Muscle of leg (tissue), 16 donors: ENCODE data around the gene ZNF385A. TPM values are rescaled to one million over a fixed set of nuclear protein-coding genes. Genes with fewer than 3 reads are reported as not detected.
A peak's percentile ranks its signal among the peaks of the same experiment; 100 is the strongest.

Experiments
- DNase-seq: peaks from one replicate; pipeline ENCODE4 v3.0.0; 2013
- H3K27ac ChIP-seq: one replicate; pipeline ENCODE4 v1.5.1; 2013; ENCODE audit warnings: mild to moderate bottlenecking, low read length, control low read depth
- H3K27me3 ChIP-seq: one replicate; pipeline ENCODE4 v1.6.1; 2013; ENCODE audit warnings: low read length; ENCODE audit not compliant: control insufficient read depth, insufficient read depth
- H3K36me3 ChIP-seq: one replicate; pipeline ENCODE4 v1.6.1; 2013; ENCODE audit warnings: low read length; ENCODE audit not compliant: control insufficient read depth, insufficient read depth
- H3K4me1 ChIP-seq: one replicate; pipeline ENCODE4 v1.6.1; 2013; ENCODE audit warnings: low read length; ENCODE audit not compliant: control insufficient read depth, insufficient read depth
- H3K4me3 ChIP-seq: one replicate; pipeline ENCODE4 v1.5.1; 2013; ENCODE audit warnings: low read length, control low read depth
- H3K9me3 ChIP-seq: replicated peaks from 2 replicates; pipeline ENCODE4 v1.6.1; 2013; ENCODE audit warnings: low read depth, low read length; ENCODE audit not compliant: control insufficient read depth
- WGBS: methylation state at CpG from one replicate; pipeline ENCODE4 v1.1.5; 2013; ENCODE audit warnings: missing lambda C conversion rate; ENCODE audit not compliant: insufficient coverage; 5-methylcytosine and 5-hydroxymethylcytosine counted together
- long read RNA-seq, 11 donors: transcript quantifications; one replicate each; lab custom pipeline, GENCODE V29; 2026
- polyA plus RNA-seq, 8 donors: library from polyadenylated mRNA; unstranded; fragments of 120-200 nt; gene quantifications; one replicate each; pipeline versions ENCODE4 v1.2.1 to v1.2.3, GENCODE V29; 2013; ENCODE audit warnings: inconsistent platforms in 1 of 8, low replicate concordance in 1 of 8; ENCODE audit not compliant: insufficient read length in 8 of 8, insufficient read depth in 1 of 8
- total RNA-seq: library from RNA; stranded (reverse); fragments of 120-200 nt; gene quantifications from one replicate; pipeline ENCODE4 v1.2.4, GENCODE V29; 2013

Gene ZNF385A
- total RNA-seq (2.7 TPM), polyA plus RNA-seq (10 to 100 TPM in 7 of 8 donors, 1 to 10 TPM in 1; 8.3 to 23.8 (median 13.7) TPM)
- long read RNA-seq, donor 1, partial matches to known transcripts: 0 of 1 reads
- long read RNA-seq, donor 1, other reads (novel, unspliced or antisense): 0 of 1 reads
- long read RNA-seq, donor 2: 0 reads
- long read RNA-seq, donor 3, partial matches to known transcripts: 0 of 5 reads
- long read RNA-seq, donor 3, other reads (novel, unspliced or antisense): 0 of 5 reads
- long read RNA-seq, donor 4, partial matches to known transcripts: 9 of 10 reads
- long read RNA-seq, donor 4, other reads (novel, unspliced or antisense): 0 of 10 reads
- long read RNA-seq, donor 5, partial matches to known transcripts: 0 of 3 reads
- long read RNA-seq, donor 5, other reads (novel, unspliced or antisense): 0 of 3 reads
- long read RNA-seq, donor 6, partial matches to known transcripts: 0 of 3 reads
- long read RNA-seq, donor 6, other reads (novel, unspliced or antisense): 0 of 3 reads
- long read RNA-seq, donor 7, partial matches to known transcripts: 0 of 1 reads
- long read RNA-seq, donor 7, other reads (novel, unspliced or antisense): 0 of 1 reads
- long read RNA-seq, donor 8, partial matches to known transcripts: 0 of 1 reads
- long read RNA-seq, donor 8, other reads (novel, unspliced or antisense): 0 of 1 reads
- long read RNA-seq, donor 9, partial matches to known transcripts: 0 of 1 reads
- long read RNA-seq, donor 9, other reads (novel, unspliced or antisense): 0 of 1 reads
- long read RNA-seq, donor 10, partial matches to known transcripts: 0 of 2 reads
- long read RNA-seq, donor 10, other reads (novel, unspliced or antisense): 0 of 2 reads
- long read RNA-seq, donor 11, partial matches to known transcripts: 0 of 3 reads
- long read RNA-seq, donor 11, other reads (novel, unspliced or antisense): 0 of 3 reads

- Histone ChIP-seq H3K27me3 (no peaks in the 10 kb centered on the region), H3K36me3 (no peaks in the 10 kb centered on the region), H3K27ac (peak within 1 kb of the TSS; percentile 65), H3K4me1 (peaks cover 49% of the 10 kb centered on the region), H3K4me3 (peak within 1 kb of the TSS; percentile 6), H3K9me3 (no peaks in the 10 kb centered on the region)
- DNase-seq: peak; percentile 71
- WGBS: no CpG with 5 or more reads among the region's 1 CpG
Observed at GRCh38 chr12:54384591-54385041, at the start of gene ZNF385A. TSS of gene ZNF385A (minus strand) at chr12:54384733. CDS start at chr12:54384514, 219 bp downstream.

GRCh38 chr12:54432815-54433164 is 48.3 kb upstream of the ZNF385A start:
- 87% methylated on average over 3 of the region's 4 CpGs for WGBS
- no peak for DNase-seq
- Histone ChIP-seq H3K4me1 (peaks cover 26% of the 10 kb centered on the region), H3K27ac (peak overlapping the region; percentile 74), H3K36me3 (no peaks in the 10 kb centered on the region), H3K27me3 (no peaks in the 10 kb centered on the region), H3K9me3 (no peaks in the 10 kb centered on the region), H3K4me3 (no peak overlapping the region)

- DNase-seq: peak; percentile 65
- no peaks in the 10 kb centered on the region for H3K9me3 ChIP-seq
- H3K27ac ChIP-seq: peak overlapping the region; percentile 74
- no peaks in the 10 kb centered on the region for H3K36me3 ChIP-seq
- no CpG with 5 or more reads among the region's 9 CpGs for WGBS
- H3K27me3 ChIP-seq: no peaks in the 10 kb centered on the region
- H3K4me3 ChIP-seq: no peak overlapping the region
- H3K4me1 ChIP-seq: peaks cover 33% of the 10 kb centered on the region
Observed at GRCh38 chr12:54431911-54432814, 47.6 kb upstream of the ZNF385A start.

- Histone ChIP-seq H3K4me1 (peaks cover 44% of the 10 kb centered on the region), H3K27ac (no peak overlapping the region), H3K4me3 (no peak overlapping the region), H3K36me3 (no peaks in the 10 kb centered on the region), H3K9me3 (no peaks in the 10 kb centered on the region), H3K27me3 (no peaks in the 10 kb centered on the region)
- DNase-seq: no peak
- 100% methylated on average over 1 of the region's 5 CpGs for WGBS
Observed at GRCh38 chr12:54430471-54431069, 46.0 kb upstream of the ZNF385A start.

GRCh38 chr12:54429014-54429471 is 44.5 kb upstream of the ZNF385A start:
- WGBS: no CpG with 5 or more reads among the region's 3 CpGs
- peaks cover 56% of the 10 kb centered on the region for H3K4me1 ChIP-seq
- DNase-seq: no peak
- H3K9me3 ChIP-seq: no peaks in the 10 kb centered on the region
- H3K27ac ChIP-seq: peak overlapping the region; percentile 72
- H3K4me3 ChIP-seq: no peak overlapping the region
- no peaks in the 10 kb centered on the region for H3K36me3 ChIP-seq
- no peaks in the 10 kb centered on the region for H3K27me3 ChIP-seq

GRCh38 chr12:54428050-54429013 is 43.8 kb upstream of the ZNF385A start:
- no peaks in the 10 kb centered on the region for H3K36me3 ChIP-seq
- WGBS: 24% methylated on average over 5 of the region's 13 CpGs
- no peaks in the 10 kb centered on the region for H3K9me3 ChIP-seq
- no peaks in the 10 kb centered on the region for H3K27me3 ChIP-seq
- peaks cover 59% of the 10 kb centered on the region for H3K4me1 ChIP-seq
- DNase-seq: peak; percentile 67
- peak overlapping the region; percentile 72 for H3K27ac ChIP-seq
- no peak overlapping the region for H3K4me3 ChIP-seq

- WGBS: no CpG with 5 or more reads among the region's 4 CpGs
- Histone ChIP-seq H3K36me3 (no peaks in the 10 kb centered on the region), H3K27ac (peak overlapping the region; percentile 56), H3K9me3 (no peaks in the 10 kb centered on the region), H3K4me1 (peaks cover 53% of the 10 kb centered on the region), H3K27me3 (no peaks in the 10 kb centered on the region), H3K4me3 (no peak overlapping the region)
- peak; percentile 74 for DNase-seq
Observed at GRCh38 chr12:54427106-54427505, 42.6 kb upstream of the ZNF385A start.

- Histone ChIP-seq H3K27ac (peak overlapping the region; percentile 56), H3K9me3 (no peaks in the 10 kb centered on the region), H3K4me3 (no peak overlapping the region), H3K27me3 (no peaks in the 10 kb centered on the region), H3K4me1 (peaks cover 49% of the 10 kb centered on the region), H3K36me3 (no peaks in the 10 kb centered on the region)
- WGBS: no CpG with 5 or more reads among the region's 3 CpGs
- DNase-seq: no peak
Observed at GRCh38 chr12:54426690-54427089, 42.2 kb upstream of the ZNF385A start.
